ENCODE measurements around the gene EDN2.

Gene EDN2

DNA sequence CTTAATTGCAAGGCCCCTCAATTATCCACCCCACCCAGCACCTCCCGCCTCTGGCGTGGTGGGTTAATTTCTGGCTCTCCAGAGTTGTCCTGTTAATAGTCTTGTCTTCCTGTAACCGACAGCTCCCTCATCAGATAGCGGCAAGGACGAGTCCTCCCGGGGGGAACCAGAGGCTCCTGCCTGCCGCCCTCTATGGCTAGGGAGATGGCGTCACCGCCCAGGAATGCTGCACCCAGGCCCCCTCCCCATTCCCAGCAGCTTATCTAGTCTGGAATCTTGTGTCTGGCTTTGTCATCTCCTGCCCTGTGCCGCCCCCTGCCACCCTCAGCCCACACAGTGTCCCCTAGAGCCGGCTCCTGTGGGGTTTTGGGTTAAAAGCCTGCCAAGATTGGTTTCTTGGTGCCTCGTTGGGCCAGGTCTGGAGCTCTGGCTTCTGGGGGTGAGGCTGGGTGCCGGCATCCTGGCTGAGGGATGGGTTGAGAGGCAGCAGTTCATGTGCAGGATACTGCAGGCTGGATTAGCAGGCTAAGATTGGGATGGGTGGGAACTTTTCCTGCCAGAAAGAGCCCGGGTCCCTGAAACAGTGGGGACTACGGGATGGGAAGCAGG is 48.8 kb downstream of the EDN2 start:
- DNase-seq: no peak

DNA sequence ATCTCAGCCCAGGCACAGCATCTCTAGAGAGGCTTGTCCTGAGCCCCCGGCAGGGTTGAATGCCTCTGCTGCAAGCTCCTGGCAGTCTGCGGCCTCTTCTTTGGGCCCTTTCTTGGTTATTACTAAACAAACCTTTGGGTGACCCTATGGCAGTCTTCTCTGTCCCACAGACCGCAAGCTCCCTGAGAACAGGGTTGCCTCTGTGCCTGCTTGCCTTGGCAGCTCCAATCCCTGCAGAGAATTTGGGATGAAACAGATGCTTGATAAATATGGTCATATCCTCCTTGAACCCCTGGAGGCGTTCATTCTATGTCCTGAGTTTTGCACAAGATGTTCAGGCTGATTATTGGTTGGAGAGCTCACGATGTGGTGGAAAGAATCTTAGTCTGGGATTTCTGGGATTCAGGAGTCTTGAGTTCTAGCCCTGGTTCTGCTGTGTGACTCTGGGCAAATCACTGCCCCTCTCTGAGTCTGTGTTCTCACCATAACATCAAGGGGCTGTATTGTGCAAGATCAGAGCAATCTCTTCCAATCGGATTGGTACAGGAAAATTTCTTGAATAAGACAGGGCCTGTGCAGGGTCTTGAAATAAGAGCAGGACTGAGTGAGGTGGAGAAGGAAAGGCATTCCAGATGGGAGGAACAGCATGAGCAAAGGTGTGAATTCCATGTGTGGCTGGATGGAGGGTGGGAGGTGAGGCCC is 49.6 kb downstream of the EDN2 start:
- no peak for DNase-seq

DNA sequence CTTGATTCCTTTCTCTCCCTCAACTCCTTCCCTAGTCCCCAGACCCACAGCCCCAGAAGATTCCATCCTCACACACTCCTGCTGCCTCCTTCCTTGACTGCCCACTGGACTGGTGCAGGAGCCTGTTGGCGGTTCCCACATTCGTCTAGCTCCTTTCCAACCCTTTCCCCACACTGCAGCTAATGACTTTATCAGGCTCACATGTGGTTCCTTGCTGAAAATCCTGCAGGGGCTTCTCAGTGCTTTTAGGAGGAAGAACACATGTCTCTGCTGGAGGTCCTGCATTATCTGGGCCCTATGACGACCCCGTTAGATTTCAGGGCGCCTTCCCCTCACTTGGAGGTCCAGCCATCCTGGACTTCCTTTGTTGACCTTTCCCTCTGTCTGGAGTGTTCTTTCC is 50.2 kb downstream of the EDN2 start:
- DNase-seq: no peak

DNA sequence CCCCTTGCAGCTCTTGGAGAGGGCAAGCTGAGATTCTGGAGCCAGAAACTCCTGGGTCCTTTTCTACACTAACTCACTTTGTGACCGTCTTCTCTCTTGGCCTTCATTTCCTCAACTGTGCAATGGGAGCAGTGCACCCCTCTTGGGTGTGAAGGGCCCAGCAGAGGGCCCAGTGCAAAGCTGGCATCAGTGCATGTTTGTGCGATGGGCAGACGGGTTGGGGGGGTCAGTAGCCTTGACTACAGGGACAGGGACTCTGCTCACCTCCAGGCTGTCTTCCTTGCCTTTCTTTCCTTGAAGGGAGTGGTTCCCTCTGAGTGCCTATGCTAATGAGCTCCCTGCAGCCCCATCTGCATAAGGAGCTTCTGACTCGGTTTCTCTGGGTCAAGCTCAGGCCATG is 51.0 kb downstream of the EDN2 start:
- no peak for DNase-seq

DNA sequence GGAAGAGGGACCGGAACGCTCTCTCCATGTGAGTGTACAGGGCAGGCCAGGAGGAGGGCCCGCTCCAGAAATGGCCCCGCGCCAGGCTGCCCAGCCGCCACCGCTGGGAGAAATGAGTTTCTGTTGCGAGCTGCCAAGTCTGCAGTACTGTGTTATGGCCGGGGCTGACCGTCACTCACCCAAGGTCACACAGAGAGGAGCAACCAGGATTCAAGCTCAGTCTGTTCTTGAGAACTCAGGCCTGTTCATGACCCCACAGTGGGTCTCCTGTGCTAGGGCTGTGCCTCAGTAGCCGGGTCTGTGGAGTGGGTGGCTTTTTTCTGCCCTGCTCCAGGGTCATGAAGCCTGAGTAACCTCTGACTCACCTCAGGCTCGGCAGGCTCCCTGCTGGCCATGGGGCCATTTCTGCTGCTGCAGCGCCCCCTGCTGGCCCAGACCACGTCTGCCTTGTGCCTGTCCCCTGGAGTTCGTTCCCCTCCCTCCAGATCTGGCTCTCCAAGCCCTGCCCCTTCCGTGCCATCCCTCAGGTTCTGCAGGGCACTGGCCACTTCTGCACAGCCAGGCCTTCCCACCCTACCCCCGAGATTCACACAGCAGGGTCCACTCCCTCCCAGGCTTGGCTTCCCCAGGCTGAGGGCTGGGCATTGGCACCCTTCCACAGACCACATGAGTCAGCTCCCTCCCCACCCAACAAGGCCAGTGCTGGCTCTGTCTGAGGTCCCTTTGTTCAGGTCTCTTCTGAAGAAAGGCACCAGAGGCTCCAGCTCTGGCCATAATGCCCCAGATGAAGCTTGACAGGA is 51.8 kb downstream of the EDN2 start:
- DNase-seq: peak; percentile 71

DNA sequence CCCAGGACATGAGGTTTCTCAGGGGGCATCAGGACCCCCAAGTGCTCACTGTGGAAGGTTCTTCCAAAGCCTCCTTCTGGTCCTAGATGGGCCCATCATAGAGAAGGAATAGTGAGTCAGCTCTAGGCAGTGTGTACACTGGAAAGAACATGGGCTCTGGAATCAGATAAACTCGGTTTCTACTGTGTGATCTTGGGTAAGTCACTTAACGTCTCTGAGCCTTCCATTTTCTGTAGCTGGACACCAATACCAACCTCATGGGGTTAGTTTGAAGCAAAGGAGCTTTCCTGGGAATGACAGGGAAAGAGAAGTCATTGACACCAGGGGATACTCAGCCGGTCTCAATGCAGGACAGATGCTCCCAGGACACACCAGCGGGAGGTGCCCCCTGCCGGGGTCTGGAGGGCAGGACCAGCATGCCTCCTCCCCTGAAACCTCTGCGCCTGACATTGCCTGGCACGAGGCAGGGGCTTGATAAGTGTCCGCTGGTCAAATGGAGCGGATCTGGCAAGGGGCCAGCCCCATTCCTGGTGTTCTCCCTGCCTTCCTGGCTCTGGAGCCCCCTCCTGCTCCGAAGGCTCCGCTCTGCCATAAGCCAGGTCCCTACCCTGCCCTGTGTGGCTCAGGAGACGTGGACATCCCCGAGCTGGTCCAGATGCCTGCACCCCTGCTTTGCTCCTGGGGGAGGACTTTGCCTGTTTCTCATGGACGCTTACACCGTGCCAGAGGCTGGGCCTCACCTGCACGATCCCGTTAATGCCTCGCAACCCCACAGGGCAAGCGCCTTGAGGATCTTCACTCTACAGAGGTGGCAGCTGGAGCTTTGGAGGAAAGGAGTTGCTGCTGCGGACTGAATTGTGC is 52.8 kb downstream of the EDN2 start:
- no peak for DNase-seq

DNA sequence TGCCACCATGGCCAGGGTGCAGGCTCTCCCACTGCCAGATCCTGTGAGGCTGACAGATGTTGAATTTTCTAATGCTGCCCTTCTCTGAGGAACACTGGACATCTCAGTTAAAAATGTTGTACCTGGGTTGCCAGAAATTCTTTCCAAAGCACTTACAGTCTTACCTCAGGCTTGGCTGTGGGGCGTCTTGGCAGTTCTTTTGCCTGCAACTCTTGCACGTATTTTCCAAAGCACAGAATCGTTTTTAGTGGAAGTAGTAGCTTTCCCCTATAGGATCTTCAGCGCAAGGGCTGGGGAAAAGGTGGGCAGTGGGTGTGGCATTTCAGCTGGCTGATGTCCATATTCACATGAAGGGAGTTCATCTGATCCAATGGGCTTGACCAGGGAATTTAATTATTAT is 53.9 kb downstream of the EDN2 start:
- no peak for DNase-seq

DNA sequence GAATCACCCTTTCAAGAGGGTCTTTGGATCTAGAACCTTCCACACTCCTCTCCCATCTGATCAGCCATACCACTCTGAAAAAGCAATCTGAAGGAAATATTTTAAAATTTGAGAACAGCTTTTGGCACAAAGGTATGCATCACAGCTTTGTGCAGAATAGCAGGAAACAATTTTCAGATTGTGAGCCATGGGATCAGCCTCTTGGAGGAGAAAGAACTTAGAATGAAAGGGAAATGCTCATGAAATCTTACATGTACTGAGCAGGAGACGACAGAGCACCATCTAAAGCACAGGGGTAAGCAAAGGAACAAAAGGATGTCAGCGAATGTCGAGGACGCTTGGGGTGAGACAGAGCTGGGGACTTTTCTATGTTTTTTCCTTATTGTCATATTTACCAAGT is 54.4 kb downstream of the EDN2 start:
- no peak for DNase-seq

DNA sequence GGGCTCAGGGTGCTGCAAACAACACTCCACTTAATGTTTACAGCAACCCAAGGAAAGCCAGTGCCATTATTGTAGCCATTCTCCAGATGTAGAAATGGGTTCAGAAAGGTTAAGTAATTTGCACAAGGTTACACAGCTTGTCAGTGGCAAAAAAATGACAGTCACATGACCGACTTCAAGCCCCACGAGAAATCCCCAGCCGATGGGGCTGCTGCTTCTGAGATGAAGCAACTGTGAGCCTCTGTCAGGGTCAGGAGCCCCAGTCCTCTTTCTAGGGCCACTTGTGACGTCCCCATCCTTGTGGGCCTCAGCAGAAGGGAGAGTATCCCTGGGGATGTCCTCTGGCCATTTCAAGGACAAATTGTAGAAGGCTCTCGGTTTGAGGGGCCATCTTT is 54.8 kb downstream of the EDN2 start:
- no peak for DNase-seq
